CD1c-positive myeloid dendritic cell (primary cell): ENCODE results near the gene ATM.
A peak's percentile ranks its signal among the peaks of the same experiment; 100 is the strongest.
"Not testable (repeated sequence)": the region's sequence is repeated elsewhere in the genome, so short reads cannot be mapped to it uniquely, and the experiment has no call there.

Experiments
- DNase-seq: peaks from one replicate; pipeline ENCODE4 v3.0.0-alpha.2; 2016; ENCODE audit errors: extremely low spot score

Gene ATM

GRCh38 chr11:108278546-108278945 lies 55.7 kb downstream of the ATM start:
- no peak for DNase-seq

- no peak for DNase-seq
These were observed 56.1 kb downstream of the ATM start for GRCh38 chr11:108278954-108279353.

- no peak for DNase-seq
These were observed 63.5 kb downstream of the ATM start for GRCh38 chr11:108286370-108286769.

GRCh38 chr11:108286956-108287355 lies 64.1 kb downstream of the ATM start:
- no peak for DNase-seq

- DNase-seq, result not testable (repeated sequence)
These were observed 66.2 kb downstream of the ATM start for GRCh38 chr11:108289066-108289465.

- no peak for DNase-seq
These were observed 66.8 kb downstream of the ATM start for GRCh38 chr11:108289699-108290098.

GRCh38 chr11:108293229-108293628 lies 70.4 kb downstream of the ATM start:
- DNase-seq, result no peak

GRCh38 chr11:108302121-108302785 lies 79.4 kb downstream of the ATM start:
- no peak for DNase-seq

- no peak for DNase-seq
These were observed 84.9 kb downstream of the ATM start for GRCh38 chr11:108307751-108308150.

GRCh38 chr11:108313444-108313843 lies 90.6 kb downstream of the ATM start:
- no peak for DNase-seq

GRCh38 chr11:108316061-108316460 lies 93.2 kb downstream of the ATM start:
- no peak for DNase-seq

GRCh38 chr11:108319541-108320145 lies 96.8 kb downstream of the ATM start:
- no peak for DNase-seq

GRCh38 chr11:108322666-108323065 lies 99.8 kb downstream of the ATM start:
- DNase-seq, result no peak

GRCh38 chr11:108324587-108324986 lies 101.7 kb downstream of the ATM start:
- DNase-seq, result peak; percentile 50

GRCh38 chr11:108333403-108333899 lies 110.6 kb downstream of the ATM start:
- no peak for DNase-seq

GRCh38 chr11:108338750-108339149 lies 115.9 kb downstream of the ATM start:
- DNase-seq, result no peak

GRCh38 chr11:108340973-108341372 lies 118.1 kb downstream of the ATM start:
- DNase-seq, result no peak

GRCh38 chr11:108341654-108342053 lies 118.8 kb downstream of the ATM start:
- no peak for DNase-seq

GRCh38 chr11:108343714-108344113 lies 120.8 kb downstream of the ATM start:
- no peak for DNase-seq

GRCh38 chr11:108345767-108346166 lies 122.9 kb downstream of the ATM start:
- no peak for DNase-seq

GRCh38 chr11:108346451-108346850 lies 123.6 kb downstream of the ATM start:
- no peak for DNase-seq

GRCh38 chr11:108351468-108351867 lies 128.6 kb downstream of the ATM start:
- DNase-seq, result peak; percentile 9

GRCh38 chr11:108364159-108364558 lies 141.3 kb downstream of the ATM start:
- no peak for DNase-seq

GRCh38 chr11:108368134-108368533 lies 145.3 kb downstream of the ATM start:
- DNase-seq, result no peak
